Smooth muscle cell (in vitro differentiated cells): ENCODE data around the gene PLEK. TPM values are rescaled to one million over a fixed set of nuclear protein-coding genes. Genes with fewer than 3 reads are reported as not detected.

Experiments used
- DNase-seq: peaks from one replicate; lab custom pipeline; 2025; ENCODE audit not compliant: unreplicated experiment; lab: John Stamatoyannopoulos, UW
- H2AFZ ChIP-seq: fragments of 200-600 bp; sonication (generic); 2 replicates; pipeline ENCODE4 v1.6.0; 2016; ENCODE audit warnings: antibody characterized with exemption, low read depth, mild to moderate bottlenecking
- H3F3A ChIP-seq: fragments of 200-600 bp; sonication (generic); 2 replicates; pipeline ENCODE4 v1.6.0; 2017; ENCODE audit warnings: antibody characterized with exemption, low read depth
- H3K27ac ChIP-seq: fragments of 200-600 bp; sonication (generic); 2 replicates; pipeline ENCODE4 v1.5.1; 2016; ENCODE audit warnings: low read depth, mild to moderate bottlenecking
- H3K27me3 ChIP-seq: fragments of 200-600 bp; sonication (generic); 2 replicates; pipeline ENCODE4 v1.6.1; 2016; ENCODE audit warnings: low read depth, mild to moderate bottlenecking
- H3K36me3 ChIP-seq: fragments of 200-600 bp; sonication (generic); 2 replicates; pipeline ENCODE4 v1.5.1; 2016; ENCODE audit warnings: low read depth
- H3K4me1 ChIP-seq: fragments of 200-600 bp; sonication (generic); 2 replicates; pipeline ENCODE4 v1.5.1; 2016; ENCODE audit warnings: low read depth
- H3K4me2 ChIP-seq: fragments of 200-600 bp; sonication (generic); 2 replicates; pipeline ENCODE4 v1.6.0; 2016; ENCODE audit warnings: mild to moderate bottlenecking
- H3K4me3 ChIP-seq: fragments of 200-600 bp; sonication (generic); 2 replicates; pipeline ENCODE4 v1.5.1; 2016; ENCODE audit warnings: mild to moderate bottlenecking
- H3K79me2 ChIP-seq: fragments of 200-600 bp; sonication (generic); 2 replicates; pipeline ENCODE4 v1.6.0; 2016; ENCODE audit warnings: low read depth, mild to moderate bottlenecking
- H3K9ac ChIP-seq: fragments of 200-600 bp; sonication (generic); 2 replicates; pipeline ENCODE4 v1.6.0; 2016; ENCODE audit warnings: low read depth
- H3K9me3 ChIP-seq: fragments of 200-600 bp; sonication (generic); replicated peaks from 2 replicates; pipeline ENCODE4 v1.5.1; 2016; ENCODE audit warnings: low read depth
- H4K20me1 ChIP-seq: fragments of 200-600 bp; sonication (generic); 2 replicates; pipeline ENCODE4 v1.6.0; 2016; ENCODE audit warnings: low read depth
- WGBS: methylation state at CpG from one replicate; pipeline ENCODE4 v1.1.7; 2016; ENCODE audit warnings: low lambda C conversion rate; 5-methylcytosine and 5-hydroxymethylcytosine counted together
- polyA plus RNA-seq: library from polyadenylated mRNA; unstranded; fragments of >200 nt; fragmentation: Nextera tagmentation; extraction: Ambion mirVana; gene quantifications from 2 replicates; pipeline ENCODE4 v1.2.1, GENCODE V29; 2016
- total RNA-seq: library from RNA; depleted of rRNA; stranded (reverse); fragments of >200 nt; gene quantifications from 2 replicates; pipeline ENCODE4 v1.2.3, GENCODE V29; 2014
- TF ChIP-seq, protein P1 (sequence below): fragments of 200-600 bp; sonication (generic); IDR thresholded peaks from 2 replicates; pipeline ENCODE4 v1.5.1; 2017; ENCODE audit warnings: borderline replicate concordance, mild to moderate bottlenecking, antibody characterized with exemption; ENCODE audit not compliant: insufficient read depth, poor library complexity, severe bottlenecking

PLEK gene
- total and polyA plus RNA-seq, 2 experiments from 2014 or later = not detected

- Histone ChIP-seq H3K9ac (no peak overlapping the region), H3K4me1 (no peaks in the 10 kb centered on the region), H3K4me3 (no peak overlapping the region), H3K4me2 (no peak overlapping the region), H3F3A (no peaks in the 10 kb centered on the region), H3K27me3 (peaks cover 3% of the 10 kb centered on the region), H2AFZ (no peak overlapping the region), H3K9me3 (no peaks in the 10 kb centered on the region), H3K79me2 (no peaks in the 10 kb centered on the region), H3K27ac (no peak overlapping the region), H3K36me3 (no peaks in the 10 kb centered on the region), H4K20me1 (no peaks in the 10 kb centered on the region)
- 83% methylated on average over 2 of the region's 2 CpGs for WGBS
- DNase-seq = no peak
- TF ChIP-seq, protein P1, sequence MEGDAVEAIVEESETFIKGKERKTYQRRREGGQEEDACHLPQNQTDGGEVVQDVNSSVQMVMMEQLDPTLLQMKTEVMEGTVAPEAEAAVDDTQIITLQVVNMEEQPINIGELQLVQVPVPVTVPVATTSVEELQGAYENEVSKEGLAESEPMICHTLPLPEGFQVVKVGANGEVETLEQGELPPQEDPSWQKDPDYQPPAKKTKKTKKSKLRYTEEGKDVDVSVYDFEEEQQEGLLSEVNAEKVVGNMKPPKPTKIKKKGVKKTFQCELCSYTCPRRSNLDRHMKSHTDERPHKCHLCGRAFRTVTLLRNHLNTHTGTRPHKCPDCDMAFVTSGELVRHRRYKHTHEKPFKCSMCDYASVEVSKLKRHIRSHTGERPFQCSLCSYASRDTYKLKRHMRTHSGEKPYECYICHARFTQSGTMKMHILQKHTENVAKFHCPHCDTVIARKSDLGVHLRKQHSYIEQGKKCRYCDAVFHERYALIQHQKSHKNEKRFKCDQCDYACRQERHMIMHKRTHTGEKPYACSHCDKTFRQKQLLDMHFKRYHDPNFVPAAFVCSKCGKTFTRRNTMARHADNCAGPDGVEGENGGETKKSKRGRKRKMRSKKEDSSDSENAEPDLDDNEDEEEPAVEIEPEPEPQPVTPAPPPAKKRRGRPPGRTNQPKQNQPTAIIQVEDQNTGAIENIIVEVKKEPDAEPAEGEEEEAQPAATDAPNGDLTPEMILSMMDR = no peak
Observed at GRCh38 chr2:68423966-68424650, 59.0 kb downstream of the PLEK start.

DNA sequence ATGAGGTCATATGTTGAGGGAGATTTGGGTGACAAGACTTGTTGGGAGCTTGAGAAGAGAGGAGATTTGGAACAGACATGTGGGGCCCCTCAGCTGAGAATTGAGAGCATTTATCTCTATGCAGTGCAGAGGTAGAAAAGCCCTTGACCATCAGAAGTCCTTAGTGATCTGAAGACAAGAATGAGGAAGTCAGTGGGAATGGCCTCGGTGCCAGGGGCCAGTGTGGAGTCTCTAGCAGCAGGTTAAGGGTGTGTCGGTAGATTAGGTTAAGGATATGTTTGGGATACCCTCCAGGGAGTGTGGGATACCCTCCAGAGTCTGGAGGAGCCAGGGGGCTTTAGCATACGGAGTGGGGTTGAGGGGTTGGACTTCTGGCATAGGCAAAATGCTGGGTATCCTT, 60.4 kb downstream of the PLEK start:
- Histone ChIP-seq H3K9me3 (no peaks in the 10 kb centered on the region), H3K4me3 (no peak overlapping the region), H3K4me1 (no peaks in the 10 kb centered on the region), H3K27me3 (peaks cover 3% of the 10 kb centered on the region), H3K27ac (no peak overlapping the region), H4K20me1 (no peaks in the 10 kb centered on the region), H3K79me2 (no peaks in the 10 kb centered on the region), H3F3A (no peaks in the 10 kb centered on the region), H3K9ac (no peak overlapping the region), H2AFZ (no peak overlapping the region), H3K36me3 (no peaks in the 10 kb centered on the region), H3K4me2 (no peak overlapping the region)
- 84% methylated on average over 3 of the region's 3 CpGs for WGBS
- DNase-seq = no peak
- TF ChIP-seq, protein P1 = no peak

DNA sequence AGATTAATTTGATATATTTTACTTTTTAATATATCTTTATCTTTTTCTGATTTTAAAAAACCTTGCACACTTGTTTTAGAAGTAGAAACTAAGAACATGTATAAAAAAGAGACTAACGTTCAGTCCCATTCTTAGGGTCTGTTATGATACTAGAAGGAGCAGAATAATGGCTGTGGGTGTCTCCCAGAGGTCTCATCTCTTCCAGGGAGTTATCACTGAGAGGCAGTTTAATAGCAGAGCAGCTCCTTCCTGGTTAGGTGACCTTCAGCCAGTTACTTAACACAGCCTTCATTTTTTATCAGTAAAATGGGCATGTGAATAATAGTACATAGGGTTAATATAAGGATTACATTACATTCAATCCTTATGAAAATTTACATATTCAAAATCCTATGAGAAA, 61.4 kb downstream of the PLEK start:
- Histone ChIP-seq H3F3A (no peaks in the 10 kb centered on the region), H3K9ac (no peak overlapping the region), H4K20me1 (no peaks in the 10 kb centered on the region), H3K79me2 (no peaks in the 10 kb centered on the region), H3K4me2 (no peak overlapping the region), H2AFZ (no peak overlapping the region), H3K4me3 (no peak overlapping the region), H3K27ac (no peak overlapping the region), H3K36me3 (no peaks in the 10 kb centered on the region), H3K9me3 (no peaks in the 10 kb centered on the region), H3K4me1 (no peaks in the 10 kb centered on the region), H3K27me3 (peaks cover 3% of the 10 kb centered on the region)
- TF ChIP-seq, protein P1 = no peak
- 95% methylated on average over 1 of the region's 1 CpG for WGBS
- DNase-seq = no peak
